ENCODE results near the gene GPA33.
A peak's percentile ranks its signal among the peaks of the same experiment; 100 is the strongest.
"Not testable (repeated sequence)": the region's sequence is repeated elsewhere in the genome, so short reads cannot be mapped to it uniquely, and the experiment has no call there.

The GPA33 gene

DNA sequence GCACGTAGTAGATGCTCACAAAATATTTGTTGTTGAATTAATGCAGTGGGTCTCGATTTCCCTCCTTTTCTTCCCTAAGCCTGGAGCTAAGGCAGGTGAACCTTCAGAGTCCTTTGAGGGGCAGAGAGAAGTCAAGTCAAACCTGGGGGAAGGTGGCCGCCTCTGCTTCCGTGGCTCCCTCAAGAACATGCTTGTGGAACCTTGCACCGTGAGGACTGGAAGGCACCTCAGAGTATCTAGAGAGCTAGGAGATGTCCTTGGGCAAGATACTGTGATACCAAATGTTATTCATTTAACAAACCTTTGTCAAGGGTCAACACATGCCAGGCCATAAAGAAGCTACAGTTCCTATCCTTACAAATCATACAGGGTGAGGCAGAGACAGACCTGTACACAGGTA lies 38.3 kb downstream of the GPA33 start:
- H3K79me2 ChIP-seq: no peaks in the 10 kb centered on the region
- no peaks in the 10 kb centered on the region for H3K9me3 ChIP-seq (ENCODE audit: control insufficient read depth, low read length)
- H3K27me3 ChIP-seq (ENCODE audit: control insufficient read depth, insufficient read depth, low read length): no peaks in the 10 kb centered on the region
- H2AFZ ChIP-seq: no peak overlapping the region
- no peak overlapping the region for H3K9ac ChIP-seq
- H3K36me3 ChIP-seq (ENCODE audit: control insufficient read depth, insufficient read depth, low read length): no peaks in the 10 kb centered on the region
- TF ChIP-seq, protein P1, sequence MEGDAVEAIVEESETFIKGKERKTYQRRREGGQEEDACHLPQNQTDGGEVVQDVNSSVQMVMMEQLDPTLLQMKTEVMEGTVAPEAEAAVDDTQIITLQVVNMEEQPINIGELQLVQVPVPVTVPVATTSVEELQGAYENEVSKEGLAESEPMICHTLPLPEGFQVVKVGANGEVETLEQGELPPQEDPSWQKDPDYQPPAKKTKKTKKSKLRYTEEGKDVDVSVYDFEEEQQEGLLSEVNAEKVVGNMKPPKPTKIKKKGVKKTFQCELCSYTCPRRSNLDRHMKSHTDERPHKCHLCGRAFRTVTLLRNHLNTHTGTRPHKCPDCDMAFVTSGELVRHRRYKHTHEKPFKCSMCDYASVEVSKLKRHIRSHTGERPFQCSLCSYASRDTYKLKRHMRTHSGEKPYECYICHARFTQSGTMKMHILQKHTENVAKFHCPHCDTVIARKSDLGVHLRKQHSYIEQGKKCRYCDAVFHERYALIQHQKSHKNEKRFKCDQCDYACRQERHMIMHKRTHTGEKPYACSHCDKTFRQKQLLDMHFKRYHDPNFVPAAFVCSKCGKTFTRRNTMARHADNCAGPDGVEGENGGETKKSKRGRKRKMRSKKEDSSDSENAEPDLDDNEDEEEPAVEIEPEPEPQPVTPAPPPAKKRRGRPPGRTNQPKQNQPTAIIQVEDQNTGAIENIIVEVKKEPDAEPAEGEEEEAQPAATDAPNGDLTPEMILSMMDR (IDR thresholded peaks at IDR 0.05): no peak
- no peak overlapping the region for H3K4me3 ChIP-seq (ENCODE audit: low read depth, low read length)
- no peaks in the 10 kb centered on the region for H3K4me1 ChIP-seq
- no peak overlapping the region for H3K4me2 ChIP-seq (ENCODE audit: low read length)
- H3K27ac ChIP-seq: no peak overlapping the region

- TF ChIP-seq, protein P1 (IDR thresholded peaks at IDR 0.05): no peak
- H3K9me3 ChIP-seq (ENCODE audit: control insufficient read depth, low read length): no peaks in the 10 kb centered on the region
- H3K36me3 ChIP-seq (ENCODE audit: control insufficient read depth, insufficient read depth, low read length): no peaks in the 10 kb centered on the region
- no peaks in the 10 kb centered on the region for H3K4me1 ChIP-seq
- H3K79me2 ChIP-seq: no peaks in the 10 kb centered on the region
- H2AFZ ChIP-seq: peak overlapping the region; percentile 79
- H3K4me3 ChIP-seq (ENCODE audit: low read depth, low read length): peak overlapping the region; percentile 46
- H3K9ac ChIP-seq: no peak overlapping the region
- peak overlapping the region; percentile 57 for H3K4me2 ChIP-seq (ENCODE audit: low read length)
- H3K27ac ChIP-seq: no peak overlapping the region
- no peaks in the 10 kb centered on the region for H3K27me3 ChIP-seq (ENCODE audit: control insufficient read depth, insufficient read depth, low read length)
These were observed 46.3 kb downstream of the GPA33 start for GRCh38 chr1:167043752-167044488.

DNA sequence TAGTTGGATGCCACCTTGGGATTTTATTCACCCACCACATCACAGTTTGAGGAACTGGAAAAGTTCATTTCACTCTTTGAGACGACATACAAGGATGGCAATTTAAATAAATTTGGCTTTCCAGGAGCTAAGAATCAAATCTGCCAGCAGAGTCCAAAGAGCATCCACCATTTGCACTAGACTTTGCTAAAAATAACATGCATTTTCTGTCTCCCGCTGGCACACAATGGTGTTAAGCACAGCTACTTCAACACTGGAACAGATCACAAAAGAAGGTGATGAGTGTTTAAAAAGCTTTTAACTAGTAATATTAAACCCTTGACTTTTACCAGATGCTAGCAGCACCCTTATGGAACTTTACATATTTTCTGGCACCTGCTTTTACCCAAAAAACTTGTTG lies 56.5 kb downstream of the GPA33 start:
- no peak overlapping the region for H3K4me2 ChIP-seq (ENCODE audit: low read length)
- H3K36me3 ChIP-seq (ENCODE audit: control insufficient read depth, insufficient read depth, low read length): no peaks in the 10 kb centered on the region
- no peaks in the 10 kb centered on the region for H3K4me1 ChIP-seq
- H3K9ac ChIP-seq: no peak overlapping the region
- H3K27me3 ChIP-seq (ENCODE audit: control insufficient read depth, insufficient read depth, low read length): no peaks in the 10 kb centered on the region
- H3K4me3 ChIP-seq (ENCODE audit: low read depth, low read length): no peak overlapping the region
- no peaks in the 10 kb centered on the region for H3K9me3 ChIP-seq (ENCODE audit: control insufficient read depth, low read length)
- TF ChIP-seq, protein P1 (IDR thresholded peaks at IDR 0.05): no peak
- no peak overlapping the region for H2AFZ ChIP-seq
- no peak overlapping the region for H3K27ac ChIP-seq
- no peaks in the 10 kb centered on the region for H3K79me2 ChIP-seq

- H3K36me3 ChIP-seq (ENCODE audit: control insufficient read depth, insufficient read depth, low read length); H3K4me3 ChIP-seq (ENCODE audit: low read depth, low read length); H3K4me1 ChIP-seq; H3K4me2 ChIP-seq (ENCODE audit: low read length); H3K27ac ChIP-seq; H3K79me2 ChIP-seq; H3K9me3 ChIP-seq (ENCODE audit: control insufficient read depth, low read length); H2AFZ ChIP-seq; H3K9ac ChIP-seq; H3K27me3 ChIP-seq (ENCODE audit: control insufficient read depth, insufficient read depth, low read length): not testable (repeated sequence)
These were observed 60.6 kb downstream of the GPA33 start for GRCh38 chr1:167029553-167029952.

DNA sequence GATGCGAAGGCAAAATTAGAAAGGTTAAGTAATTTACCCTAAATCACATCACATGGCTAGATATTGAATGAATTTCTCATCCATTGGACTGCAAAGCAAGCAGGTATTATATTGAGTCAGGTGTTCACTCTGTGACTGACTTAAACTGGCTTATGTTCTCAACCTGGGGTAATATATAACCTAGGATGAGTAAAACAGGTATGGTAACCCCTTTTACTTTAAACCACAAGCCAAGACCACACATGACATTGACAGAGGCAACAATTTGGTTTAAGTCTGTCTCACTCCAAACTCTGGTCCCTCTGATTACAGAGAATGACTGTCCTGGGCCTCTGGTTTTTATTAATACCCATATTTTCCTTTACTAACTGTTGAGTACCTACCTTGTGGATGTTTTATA lies 67.8 kb downstream of the GPA33 start:
- Histone ChIP-seq H3K4me3 (ENCODE audit: low read depth, low read length) (no peak overlapping the region), H3K27me3 (ENCODE audit: control insufficient read depth, insufficient read depth, low read length) (no peaks in the 10 kb centered on the region), H3K9me3 (ENCODE audit: control insufficient read depth, low read length) (no peaks in the 10 kb centered on the region), H3K79me2 (no peaks in the 10 kb centered on the region), H3K4me1 (no peaks in the 10 kb centered on the region), H3K9ac (no peak overlapping the region), H3K27ac (no peak overlapping the region), H3K4me2 (ENCODE audit: low read length) (no peak overlapping the region), H2AFZ (no peak overlapping the region), H3K36me3 (ENCODE audit: control insufficient read depth, insufficient read depth, low read length) (no peaks in the 10 kb centered on the region)
- TF ChIP-seq, protein P1 (IDR thresholded peaks at IDR 0.05): no peak

All from parathyroid adenoma (tissue), 2 donors.